NCI-H2227 treated with DMSO at 0.1 percent for 48 hours (cell line): ENCODE data around the gene MSX2.
A peak's percentile ranks its signal among the peaks of the same experiment; 100 is the strongest.

Experiments used
- DNase-seq: peaks from one replicate; lab custom pipeline; 2025; lab: John Stamatoyannopoulos, UW

Gene MSX2

DNA sequence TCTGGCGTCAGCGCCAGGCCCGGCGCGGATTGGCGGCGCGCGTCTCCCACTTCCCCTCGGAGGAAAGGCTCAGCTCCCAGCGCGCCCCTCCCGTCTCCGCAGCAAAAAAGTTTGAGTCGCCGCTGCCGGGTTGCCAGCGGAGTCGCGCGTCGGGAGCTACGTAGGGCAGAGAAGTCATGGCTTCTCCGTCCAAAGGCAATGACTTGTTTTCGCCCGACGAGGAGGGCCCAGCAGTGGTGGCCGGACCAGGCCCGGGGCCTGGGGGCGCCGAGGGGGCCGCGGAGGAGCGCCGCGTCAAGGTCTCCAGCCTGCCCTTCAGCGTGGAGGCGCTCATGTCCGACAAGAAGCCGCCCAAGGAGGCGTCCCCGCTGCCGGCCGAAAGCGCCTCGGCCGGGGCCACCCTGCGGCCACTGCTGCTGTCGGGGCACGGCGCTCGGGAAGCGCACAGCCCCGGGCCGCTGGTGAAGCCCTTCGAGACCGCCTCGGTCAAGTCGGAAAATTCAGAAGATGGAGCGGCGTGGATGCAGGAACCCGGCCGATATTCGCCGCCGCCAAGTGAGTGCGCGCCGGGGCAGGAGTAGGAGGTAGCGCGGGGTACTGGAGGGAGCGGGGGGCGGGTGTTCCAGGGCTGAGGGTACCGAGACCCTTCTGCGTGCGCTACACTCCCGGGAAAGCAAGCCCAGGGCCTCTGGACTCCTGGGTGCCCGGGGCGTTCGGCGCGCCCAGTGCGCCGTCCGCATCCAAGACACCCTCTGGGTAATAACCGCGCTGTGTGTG lies at the start of gene MSX2:
MSX2 (plus strand) TSS at position 99 of the 777 bp plus-strand sequence; CDS start at position 177, 78 bp downstream.
- DNase-seq: peak; percentile 21

DNA sequence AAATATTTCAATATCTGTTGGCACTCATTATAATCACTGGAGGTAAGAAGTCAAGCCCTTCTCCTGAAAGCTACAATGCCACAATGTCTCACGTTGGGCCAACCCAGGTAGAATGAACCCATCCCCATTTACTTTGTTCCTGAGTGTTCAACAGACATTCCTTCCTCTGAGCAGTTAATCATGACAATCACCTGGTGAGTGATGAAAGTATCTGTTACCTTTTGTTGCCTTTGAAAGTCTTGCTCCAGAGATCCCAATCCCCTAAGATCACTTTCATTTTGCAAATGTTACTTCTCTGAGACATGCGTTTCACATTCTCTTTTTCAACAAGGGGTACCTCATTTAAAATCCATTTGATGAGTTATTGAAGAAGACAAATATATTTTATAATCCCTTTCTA lies 49.3 kb upstream of the MSX2 start:
- DNase-seq: no peak

DNA sequence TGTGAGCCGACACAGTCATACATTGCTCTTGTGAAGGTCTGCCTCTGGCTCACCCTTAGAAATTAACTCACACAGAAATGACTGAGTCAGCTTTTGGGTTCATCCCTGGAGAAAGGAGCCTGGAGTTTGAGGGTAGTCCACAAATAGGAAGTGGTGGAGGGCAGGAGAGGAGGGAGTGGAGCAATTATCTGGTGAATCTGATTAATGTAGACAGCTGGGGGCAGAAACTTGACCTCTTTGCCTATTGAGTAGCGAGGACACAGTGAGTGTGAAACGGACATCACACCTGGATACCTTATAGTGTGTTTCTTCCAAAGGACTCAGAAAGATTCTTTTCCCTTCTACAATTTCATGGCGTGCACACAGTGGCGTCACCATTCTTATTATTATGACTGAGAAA lies 48.5 kb upstream of the MSX2 start:
- DNase-seq: no peak

DNA sequence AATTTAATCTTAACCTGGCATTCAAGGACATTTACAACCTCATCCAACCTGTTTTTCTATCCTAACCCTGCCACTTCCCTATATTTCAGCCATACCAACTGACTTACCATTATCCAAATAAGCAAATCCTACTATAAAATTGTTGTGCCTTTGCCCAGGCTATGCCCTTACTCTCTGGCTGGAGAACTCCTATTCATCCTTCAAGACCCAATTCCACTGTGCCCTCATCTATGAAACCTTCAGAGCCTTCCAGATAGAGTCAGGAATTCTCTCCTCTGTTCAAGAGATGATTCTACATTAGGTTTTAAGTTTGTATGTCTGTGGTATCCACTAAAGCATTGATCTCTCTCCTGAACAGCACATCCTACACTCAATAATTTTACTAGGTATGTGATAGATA lies 46.3 kb upstream of the MSX2 start:
- no peak for DNase-seq

DNA sequence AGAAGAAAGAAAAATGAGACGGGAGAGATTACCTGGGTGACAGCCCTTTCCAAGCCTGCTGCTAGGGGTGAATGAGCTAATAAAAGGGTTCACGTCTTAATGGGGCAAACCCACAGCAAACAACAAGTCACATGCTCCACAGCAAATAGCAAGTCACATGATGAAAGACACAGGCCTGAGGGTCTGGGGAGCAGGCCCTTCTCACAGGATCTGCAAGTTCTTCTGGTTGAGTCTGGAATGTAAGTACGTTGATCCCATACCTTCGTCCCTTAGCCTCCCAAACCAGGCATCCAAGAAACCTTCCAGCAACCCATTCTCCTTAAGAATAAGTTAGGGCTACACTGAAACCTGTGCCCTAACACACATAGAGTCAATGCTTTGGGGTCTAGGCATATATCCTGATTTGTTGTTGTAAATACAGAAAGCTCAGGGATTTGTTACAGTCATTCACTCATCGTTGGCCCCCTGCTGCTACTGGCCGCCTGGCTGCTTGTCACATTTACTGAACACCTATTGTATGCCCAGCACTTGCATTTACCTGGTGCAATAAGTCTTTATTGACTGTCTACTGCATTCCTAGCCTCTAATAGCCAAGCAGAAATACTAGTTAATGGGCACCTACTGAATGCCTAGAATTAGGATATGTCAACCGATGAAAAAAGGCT lies 43.3 kb upstream of the MSX2 start:
- no peak for DNase-seq

DNA sequence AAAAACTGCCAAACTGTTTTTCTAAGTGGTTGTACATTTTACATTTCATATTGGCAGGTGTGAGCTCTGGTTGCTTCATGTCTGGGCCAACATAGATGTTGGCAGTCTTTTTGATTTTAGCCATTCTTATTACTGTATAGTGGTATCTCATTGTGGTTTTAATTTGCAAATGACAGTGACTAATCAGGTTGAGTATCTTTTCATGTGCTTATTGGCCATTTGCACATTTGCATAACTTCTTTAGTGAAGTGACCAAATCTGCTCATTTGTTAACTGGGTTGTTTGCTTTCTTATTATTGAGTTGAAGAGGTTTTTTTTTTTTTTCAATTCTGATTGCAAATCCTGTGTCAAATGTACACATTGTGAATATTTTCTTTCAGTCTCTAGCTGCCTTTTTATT lies 36.9 kb upstream of the MSX2 start:
- DNase-seq: no peak

DNA sequence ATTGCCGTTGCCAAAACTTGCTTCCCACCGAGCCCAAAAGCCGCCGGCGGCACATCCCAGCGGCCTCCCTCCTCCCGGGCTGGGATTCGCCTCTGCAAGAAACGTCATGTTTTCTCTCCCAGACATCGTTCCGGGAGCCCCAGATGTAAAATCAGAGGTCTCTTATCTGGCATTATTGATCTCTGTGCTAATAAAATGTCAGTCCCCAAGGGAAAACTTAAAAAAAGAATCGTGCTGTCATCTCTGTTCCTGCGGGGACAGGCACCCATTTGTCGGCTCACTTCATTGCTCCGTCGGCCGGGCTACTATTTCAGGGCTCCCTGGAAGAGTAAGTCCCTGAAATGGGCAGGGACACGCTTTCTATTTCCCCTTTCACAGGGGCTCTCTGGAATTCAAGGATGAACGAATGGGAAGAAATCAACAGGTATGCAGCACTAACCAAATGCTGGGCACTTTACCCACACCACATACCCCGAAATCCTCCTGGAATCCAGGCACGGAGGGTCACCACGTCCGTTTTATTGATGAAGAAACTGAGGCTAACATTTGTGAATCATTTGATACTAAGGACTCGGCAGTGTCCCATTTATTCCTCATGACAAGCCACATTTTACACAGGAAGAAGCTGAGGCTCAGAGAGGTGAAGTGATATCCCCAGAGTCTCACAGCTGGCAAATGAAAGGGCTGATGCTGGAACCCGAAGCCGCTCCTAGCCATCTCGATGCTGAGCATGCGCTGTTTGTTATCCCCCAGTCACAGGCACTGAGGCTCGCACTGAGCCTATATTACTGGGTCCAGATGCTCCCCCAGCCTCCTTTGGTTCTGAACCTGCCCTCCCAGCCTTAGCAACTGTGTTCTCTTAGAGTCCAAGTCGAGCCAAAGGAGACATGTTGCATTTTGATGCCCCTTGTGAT lies 35.7 kb upstream of the MSX2 start:
- no peak for DNase-seq

DNA sequence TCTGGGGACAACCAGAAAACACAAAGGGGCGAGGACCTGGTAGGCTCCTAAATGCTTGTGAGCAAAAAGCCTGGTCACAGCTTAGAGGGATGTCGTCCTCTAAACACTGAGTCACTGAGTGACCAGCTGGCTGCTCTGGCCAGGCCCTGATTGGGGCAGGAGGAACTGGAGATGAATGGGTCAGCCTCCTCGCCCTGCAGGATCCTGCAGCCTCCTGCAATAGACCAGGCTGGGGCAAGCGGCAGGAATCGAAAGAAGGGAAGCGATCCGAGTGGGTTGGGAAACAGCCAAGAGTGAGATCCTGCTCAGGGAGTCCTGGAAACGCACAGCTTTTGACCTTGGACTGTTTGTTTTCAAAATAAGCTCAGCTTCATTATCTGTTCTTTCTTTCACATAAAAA lies 34.1 kb upstream of the MSX2 start:
- DNase-seq: no peak

DNA sequence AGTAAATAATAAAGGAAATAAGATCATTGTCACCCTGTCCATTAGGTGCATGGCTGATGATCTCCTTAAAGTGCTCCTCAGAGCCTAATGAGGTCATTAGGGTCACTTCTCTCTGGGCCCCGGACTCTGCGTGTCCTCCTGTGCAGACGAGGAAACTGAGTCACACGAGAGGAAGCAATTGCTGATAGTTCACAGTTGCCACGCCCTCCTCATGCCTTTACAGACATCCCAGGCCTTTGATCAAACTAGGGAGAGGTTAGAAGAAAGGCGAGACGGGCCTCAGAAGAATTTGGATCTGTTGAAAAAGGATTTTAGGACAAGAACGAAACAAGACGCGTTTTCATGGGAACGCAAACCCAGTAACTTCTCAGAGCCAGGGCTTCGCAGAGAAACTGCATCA lies 32.0 kb upstream of the MSX2 start:
- no peak for DNase-seq

DNA sequence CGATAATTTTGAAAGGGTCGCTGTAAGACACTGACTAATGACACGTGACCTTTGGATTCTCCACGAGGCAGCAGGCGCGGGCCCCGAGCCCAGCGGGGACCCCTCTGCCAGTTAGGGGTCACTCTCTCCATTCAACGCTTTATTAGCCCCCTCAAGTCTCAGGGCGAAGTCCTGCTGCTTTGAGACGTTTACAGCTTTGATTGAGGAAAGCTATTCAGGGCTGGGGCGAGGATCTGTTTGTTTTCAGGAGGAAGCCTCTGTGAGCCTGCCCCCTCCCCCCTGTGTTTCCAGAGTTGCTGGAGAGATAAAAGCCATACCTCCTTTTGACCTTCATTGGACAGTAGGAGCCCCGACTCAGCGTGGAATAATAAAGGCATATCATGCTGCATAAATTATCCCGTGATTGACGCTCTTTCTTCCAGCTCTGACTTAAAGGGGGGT lies 31.4 kb upstream of the MSX2 start:
- peak; percentile 14 for DNase-seq

DNA sequence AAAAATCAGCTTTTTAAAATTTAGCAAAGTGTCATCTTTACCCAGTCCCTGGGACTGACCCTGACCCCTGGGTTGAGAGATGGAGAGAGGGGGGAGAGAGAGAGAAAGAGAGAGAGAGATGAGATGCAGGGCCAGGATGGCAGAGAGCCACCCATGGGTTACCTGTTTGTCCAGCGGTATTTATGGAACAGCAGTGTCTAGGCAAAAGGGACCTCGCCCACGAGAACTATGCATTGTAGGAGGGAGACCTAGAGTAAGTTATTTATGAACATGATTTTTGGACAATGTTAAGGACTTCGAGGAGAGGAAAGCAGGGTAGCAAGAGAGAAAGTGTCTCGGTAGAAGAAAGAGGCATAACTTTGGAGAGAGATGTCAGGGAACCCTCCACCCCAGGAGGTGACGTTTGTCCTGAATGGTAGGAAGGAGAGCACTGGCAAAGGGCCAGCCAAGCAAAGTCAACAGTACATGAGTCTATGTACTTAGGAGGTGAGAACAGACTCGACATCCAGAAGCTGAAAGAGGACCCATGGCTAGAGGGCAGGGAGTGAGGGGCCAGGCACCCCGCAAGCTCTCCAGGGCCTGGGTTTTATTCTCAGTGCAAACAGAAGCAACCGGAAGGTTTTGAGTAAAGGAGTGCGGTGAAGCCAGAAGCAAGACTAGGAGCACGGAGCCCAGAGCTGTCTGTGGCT lies 30.5 kb upstream of the MSX2 start:
- no peak for DNase-seq

DNA sequence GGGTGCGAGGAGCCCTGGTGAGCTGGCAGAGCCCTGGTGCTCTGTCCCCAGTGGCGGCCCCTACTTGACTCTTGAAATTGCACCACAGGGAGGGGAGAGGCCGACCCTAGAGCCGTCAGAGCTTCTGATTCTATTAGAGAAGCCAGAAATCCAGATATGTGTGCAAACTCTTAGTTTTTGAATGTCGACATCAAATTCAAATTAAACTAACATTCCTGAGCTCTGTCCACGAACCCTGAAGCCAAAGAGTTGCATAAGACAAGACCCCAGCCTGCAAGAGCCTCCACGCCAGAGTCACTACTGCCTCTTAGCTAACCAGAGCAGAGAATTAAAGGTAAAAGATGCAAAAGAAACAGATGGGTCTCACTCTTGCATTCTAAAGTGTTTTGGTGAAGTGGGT lies 29.8 kb upstream of the MSX2 start:
- no peak for DNase-seq

DNA sequence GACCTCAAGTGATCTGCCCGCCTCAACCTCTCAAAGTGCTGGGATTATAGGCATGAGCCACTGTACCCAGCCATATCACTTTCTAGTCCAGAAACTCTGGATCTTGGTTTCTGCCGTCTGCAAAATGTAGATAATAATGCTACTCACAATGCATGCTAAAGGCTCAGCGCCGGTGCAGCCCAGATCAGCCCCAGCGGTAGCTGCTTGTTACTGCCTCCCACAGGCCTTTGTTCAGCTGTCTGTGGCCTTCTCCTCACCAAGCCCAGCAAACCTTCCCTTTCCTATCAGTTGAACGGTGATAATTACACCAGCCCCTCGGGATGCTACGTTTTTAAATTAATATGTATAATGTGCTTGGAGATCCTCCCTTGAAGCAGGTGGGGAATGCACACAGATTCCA lies 26.2 kb upstream of the MSX2 start:
- no peak for DNase-seq

DNA sequence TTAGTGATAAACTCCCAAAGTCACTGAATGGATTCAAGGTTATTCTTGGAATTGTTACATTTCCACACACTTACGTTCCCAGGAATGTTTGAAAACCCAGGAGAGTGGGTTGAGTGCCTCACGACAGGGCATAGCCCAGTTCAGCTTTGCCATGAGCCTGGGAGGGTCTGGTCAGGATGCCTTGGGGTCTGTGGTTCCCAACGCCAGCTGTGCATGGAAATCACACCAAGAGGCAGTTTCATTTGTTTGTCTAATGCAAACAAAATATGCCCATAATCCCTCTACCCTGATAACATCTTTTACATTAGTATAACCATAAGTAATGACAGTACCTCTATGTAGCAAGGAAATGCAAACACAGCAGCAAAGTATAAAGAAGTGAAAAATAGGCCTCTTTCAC lies 25.3 kb upstream of the MSX2 start:
- DNase-seq: no peak

DNA sequence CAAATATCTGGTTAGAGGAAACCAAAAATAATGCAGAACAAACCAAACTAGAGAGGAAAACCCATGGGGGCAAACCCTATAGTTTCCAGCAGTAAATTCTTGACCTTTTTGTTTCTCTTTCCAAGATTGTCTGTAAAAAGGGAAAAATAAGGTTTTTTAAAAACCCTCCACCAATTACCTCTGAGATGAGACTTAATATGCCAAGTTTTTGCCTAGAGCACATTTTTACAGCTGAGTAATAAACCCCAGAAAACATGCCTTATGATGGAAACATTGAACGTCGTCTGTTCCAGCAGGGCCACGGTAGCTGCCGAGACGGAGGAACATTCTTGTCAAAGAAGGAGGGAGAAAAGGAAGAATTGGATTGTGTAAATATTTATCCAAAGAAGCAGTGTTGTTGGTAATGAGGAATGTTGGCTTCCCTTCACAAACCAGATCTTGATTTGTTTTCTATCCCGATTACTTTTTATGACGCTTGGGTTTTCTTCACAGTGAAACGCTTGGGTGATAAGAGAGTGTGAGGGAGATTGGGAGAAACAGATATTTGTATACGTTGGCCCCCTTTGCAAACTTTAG lies 17.3 kb upstream of the MSX2 start:
- no peak for DNase-seq

DNA sequence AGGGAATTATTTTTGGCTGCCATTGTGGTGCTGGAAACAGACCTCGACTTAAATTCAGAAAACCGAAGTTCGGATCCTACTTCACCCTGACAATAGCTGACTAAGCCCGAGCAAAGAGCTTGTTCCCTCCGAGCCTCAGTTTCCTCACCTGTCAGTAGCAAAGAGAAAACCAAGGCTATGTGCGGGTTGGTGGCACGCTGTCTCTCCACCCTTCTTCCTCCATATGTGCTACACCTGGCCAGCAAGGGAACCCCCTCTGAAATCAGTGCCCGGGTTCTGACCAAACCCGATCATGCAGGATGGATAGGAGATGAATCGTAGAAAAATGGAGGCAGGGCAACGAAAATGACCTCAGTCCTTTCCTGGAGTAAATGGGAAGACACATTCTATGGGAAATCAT lies 16.7 kb upstream of the MSX2 start:
- DNase-seq: no peak

DNA sequence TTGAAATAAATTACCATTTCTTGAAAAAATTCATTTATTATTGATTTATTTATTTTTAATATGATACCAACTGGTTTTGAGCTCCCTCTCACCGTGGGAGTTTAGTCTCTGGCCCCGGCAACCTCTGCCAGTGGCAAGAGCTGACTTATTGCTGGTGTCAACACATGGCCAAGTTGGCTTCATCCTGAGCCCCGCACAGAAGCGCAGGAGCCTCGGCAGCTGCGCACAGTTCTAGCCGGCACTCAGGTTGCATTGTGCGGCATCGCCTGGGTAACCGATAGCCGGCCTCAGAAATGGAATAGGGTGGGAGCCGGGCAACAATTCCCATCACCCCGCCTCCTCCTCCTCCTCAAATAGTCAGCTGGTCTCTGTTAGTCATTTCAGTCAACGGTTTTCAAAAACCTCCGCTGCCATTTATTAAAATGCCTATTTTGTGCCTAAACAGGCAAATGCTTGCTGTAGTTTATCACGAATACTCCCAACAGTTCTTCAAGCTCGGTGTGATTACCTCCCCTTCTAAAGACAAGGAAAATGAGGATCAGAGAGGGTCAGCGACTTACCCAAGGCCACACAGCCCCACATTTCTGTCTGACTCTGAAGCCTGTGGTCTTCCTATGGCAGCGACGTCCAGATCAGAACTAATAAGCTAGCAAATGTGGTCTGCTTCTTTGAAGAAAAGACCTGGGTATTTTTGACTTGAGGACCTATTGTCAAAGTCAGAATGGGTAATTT lies 15.7 kb upstream of the MSX2 start:
- DNase-seq: no peak

DNA sequence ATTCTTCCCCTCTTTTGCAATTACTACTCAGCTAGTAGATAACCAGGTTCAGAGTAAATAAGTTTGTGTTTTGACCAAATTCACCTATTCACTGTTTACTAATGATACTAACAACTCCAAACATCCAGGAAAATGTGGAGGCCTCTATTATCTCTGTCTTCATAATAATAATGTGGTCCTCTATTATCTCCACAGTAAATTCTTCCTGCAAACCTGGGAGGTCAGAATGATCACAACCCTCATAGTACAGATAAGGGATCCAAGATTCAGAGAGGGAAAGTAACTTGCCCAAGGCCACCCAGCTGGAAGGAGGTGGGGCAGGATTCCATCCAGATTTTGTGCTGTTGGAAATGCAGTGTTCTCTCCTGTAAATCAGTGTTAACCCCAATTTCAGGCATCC lies 9.6 kb upstream of the MSX2 start:
- no peak for DNase-seq

DNA sequence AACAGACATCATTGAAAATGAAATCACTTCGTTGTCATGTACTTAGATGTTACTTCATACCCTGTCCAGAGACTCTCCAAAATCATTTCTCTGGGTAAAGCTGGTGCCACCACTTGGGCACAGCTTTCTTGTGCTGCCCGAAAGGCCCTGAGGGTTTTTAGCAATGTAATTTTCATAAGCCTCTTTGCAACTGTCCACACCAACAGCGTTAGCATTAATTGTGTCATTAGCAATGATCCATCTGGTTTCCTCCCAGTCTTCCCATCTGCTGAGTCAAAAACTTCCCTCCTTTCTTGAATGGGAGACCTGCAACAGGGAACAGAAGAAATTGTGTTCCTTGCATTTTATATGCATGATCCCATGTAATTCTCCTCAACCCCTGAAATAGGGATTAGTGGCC lies 8.6 kb upstream of the MSX2 start:
- no peak for DNase-seq

DNA sequence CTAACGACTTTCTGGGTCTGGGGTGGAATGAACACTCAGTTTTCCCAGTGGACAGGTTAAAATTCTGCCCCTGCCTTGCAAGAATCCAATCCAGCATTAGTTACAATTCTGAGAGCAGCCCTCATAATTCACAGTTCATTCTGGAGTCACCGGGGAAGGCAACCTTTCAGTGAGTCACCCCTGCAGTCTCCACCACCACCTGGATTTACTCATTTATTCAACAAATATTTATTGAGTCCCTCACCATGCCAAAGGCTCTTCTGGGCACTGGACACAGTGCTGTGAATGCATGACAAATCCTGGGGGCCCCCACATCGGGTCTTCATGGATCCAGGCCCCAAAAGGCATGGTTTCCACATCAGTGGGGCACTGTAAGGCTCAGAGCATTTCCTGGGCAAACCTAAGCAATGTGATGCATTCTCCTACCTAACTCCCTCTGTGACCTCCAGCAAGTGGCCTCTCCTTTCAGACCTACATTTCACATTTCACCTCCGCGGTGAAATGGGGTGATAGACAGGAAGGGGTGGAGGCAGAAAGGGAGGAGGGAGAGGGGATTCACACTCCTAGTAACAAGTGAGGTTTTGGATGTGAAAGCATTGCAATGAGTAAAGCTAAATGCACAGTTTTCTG lies 6.4 kb upstream of the MSX2 start:
- no peak for DNase-seq
